HCT116 (cell line): ENCODE data around the gene MATK. TPM values are rescaled to one million over a fixed set of nuclear protein-coding genes. Genes with fewer than 3 reads are reported as not detected.

Experiments used
- ATAC-seq: fragments of 200-7000 bp; cut with Tn5 transposase; 2 replicates; pipeline ENCODE4 v1.9.1; 2020; ENCODE audit warnings: mild to moderate bottlenecking, moderate library complexity
- BruUV-seq: library from RNA; stranded (reverse); fragments of 400-500 nt; replicated peaks from 2 replicates; lab custom pipeline; 2021; lab: Mats Ljungman, UMichigan
- CTCF ChIA-PET: fragments of 300-600 bp; sonication (Branson Sonifier 250); formaldehyde crosslinking; loops from one replicate; lab custom pipeline; 2021; ENCODE audit warnings: antibody characterized with exemption; lab: Charles Lee
- POLR2A ChIA-PET: fragments of 300-600, 350-600 bp; sonication (Branson Sonifier 250); formaldehyde crosslinking; loops from one replicate; lab custom pipeline; 2021; ENCODE audit warnings: antibody characterized with exemption; lab: Charles Lee
- RAD21 ChIA-PET, 2 experiments: fragments of 300-600 bp; sonication (Branson Sonifier 250); formaldehyde crosslinking; loops; one replicate each; lab custom pipeline; 2023; ENCODE audit warnings: low total read pairs in 2 of 2; ENCODE audit not compliant: uncharacterized antibody in 2 of 2, unreplicated experiment in 2 of 2, low non-redundant PET in 1 of 2; lab: Charles Lee
- DNase-seq: peaks from one replicate; pipeline ENCODE4 v3.0.0-alpha.2; 2010; ENCODE audit warnings: low read depth, low spot score
- H2AFZ ChIP-seq: fragments of 200-600 bp; shearing (Covaris generic), sonication (generic); 2 replicates; pipeline ENCODE4 v1.6.1; 2017; ENCODE audit warnings: low read depth, mixed run types, mixed read lengths, antibody characterized with exemption, low read length; ENCODE audit not compliant: poor library complexity, severe bottlenecking
- H3K27ac ChIP-seq: 2 replicates; pipeline ENCODE4 v1.5.1; 2012; ENCODE audit warnings: low read depth, low read length
- H3K27me3 ChIP-seq: fragments of 200-600 bp; sonication (generic); 2 replicates; pipeline ENCODE4 v1.6.1; 2016; ENCODE audit warnings: mixed run types, low read length, mixed read lengths; ENCODE audit not compliant: insufficient read depth
- H3K36me3 ChIP-seq, 2 experiments: fragments of 200-500 bp in 1 of 2; fragments of 200-600 bp in 1 of 2; sonication (Bioruptor generic) in 1 of 2; sonication (generic) in 1 of 2; 2 replicates each; pipeline versions ENCODE4 v1.5.1 to v1.6.1; 2014 to 2016; ENCODE audit warnings: low read length in 2 of 2, inconsistent platforms in 1 of 2, mixed read lengths in 1 of 2, mixed run types in 1 of 2; ENCODE audit not compliant: insufficient read depth in 2 of 2, control insufficient read depth in 1 of 2
- H3K4me1 ChIP-seq, 2 experiments: fragments of 200-600 bp in 1 of 2; sonication (generic) in 1 of 2; 2 replicates each; pipeline versions ENCODE4 v1.5.1 to v1.6.1; 2012 to 2017; ENCODE audit warnings: low read length in 2 of 2, inconsistent platforms in 1 of 2, mild to moderate bottlenecking in 1 of 2, mixed read lengths in 1 of 2, mixed run types in 1 of 2, moderate library complexity in 1 of 2; ENCODE audit not compliant: insufficient read depth in 2 of 2, control insufficient read depth in 1 of 2
- H3K4me2 ChIP-seq: fragments of 200-600 bp; sonication (generic); 2 replicates; pipeline ENCODE4 v1.6.1; 2017; ENCODE audit warnings: mixed run types, low read length, mixed read lengths
- H3K4me3 ChIP-seq, 2 experiments: fragments of 200-600 bp in 1 of 2; sonication (generic) in 1 of 2; replicated peaks in 1 of 2; 2 replicates each; pipeline ENCODE4 v1.5.1; 2011 to 2016; ENCODE audit warnings: low read length in 2 of 2, control low read depth in 1 of 2, low read depth in 1 of 2, mild to moderate bottlenecking in 1 of 2, mixed read lengths in 1 of 2, mixed run types in 1 of 2
- H3K79me2 ChIP-seq: fragments of 200-600 bp; sonication (generic); 2 replicates; pipeline ENCODE4 v1.6.1; 2017; ENCODE audit warnings: mild to moderate bottlenecking, mixed run types, low read length, moderate library complexity, mixed read lengths; ENCODE audit not compliant: insufficient read depth
- H3K9ac ChIP-seq: fragments of 200-600 bp; sonication (generic); 2 replicates; pipeline ENCODE4 v1.6.1; 2016; ENCODE audit warnings: low read length, mixed read lengths
- H3K9me2 ChIP-seq: fragments of 200-600 bp; sonication (generic), shearing (Covaris generic); 2 replicates; pipeline ENCODE4 v1.6.1; 2017; ENCODE audit warnings: mixed run types, mild to moderate bottlenecking, moderate library complexity; ENCODE audit not compliant: insufficient read depth
- H3K9me3 ChIP-seq, 2 experiments: fragments of 200-500 bp in 1 of 2; fragments of 200-600 bp in 1 of 2; sonication (Bioruptor generic) in 1 of 2; sonication (generic) in 1 of 2; 2 replicates each; pipeline ENCODE4 v1.6.1; 2014 to 2017; ENCODE audit warnings: low read length in 2 of 2, mixed read lengths in 2 of 2, inconsistent platforms in 1 of 2, low read depth in 1 of 2, mild to moderate bottlenecking in 1 of 2, mixed run types in 1 of 2, moderate library complexity in 1 of 2; ENCODE audit not compliant: control insufficient read depth in 1 of 2, insufficient read depth in 1 of 2
- H4K20me1 ChIP-seq: fragments of 200-600 bp; sonication (generic), shearing (Covaris generic); 2 replicates; pipeline ENCODE4 v1.6.1; 2017; ENCODE audit warnings: mixed run types, mild to moderate bottlenecking, moderate library complexity; ENCODE audit not compliant: insufficient read depth
- EGR1 ChIP-seq: IDR thresholded peaks from 2 replicates; pipeline ENCODE4 v1.6.1; 2012; ENCODE audit warnings: low read depth
- ELF1 ChIP-seq: IDR thresholded peaks from 2 replicates; pipeline ENCODE4 v1.6.1; 2012; ENCODE audit warnings: low read depth, borderline replicate concordance
- JUND ChIP-seq: IDR thresholded peaks from 2 replicates; pipeline ENCODE4 v1.6.1; 2012
- POLR2AphosphoS5 ChIP-seq: IDR thresholded peaks from 2 replicates; pipeline ENCODE4 v1.6.1; 2011; ENCODE audit warnings: mild to moderate bottlenecking, low read depth, low read length, moderate library complexity
- RAD21 ChIP-seq: IDR thresholded peaks from 2 replicates; pipeline ENCODE4 v1.6.1; 2012; ENCODE audit warnings: low read depth, mild to moderate bottlenecking
- TCF7L2 ChIP-seq: IDR thresholded peaks from 2 replicates; pipeline ENCODE4 v1.7.0; 2011; ENCODE audit warnings: borderline replicate concordance, inconsistent platforms; ENCODE audit not compliant: insufficient read depth, insufficient read length; ENCODE audit errors: extremely low read depth
- ZFX ChIP-seq: fragments of 450-650 bp; IDR thresholded peaks from 2 replicates; pipeline ENCODE4 v1.6.1; 2017
- ZNF274 ChIP-seq: fragments of 200-500 bp; sonication (Bioruptor generic); IDR thresholded peaks from 2 replicates; pipeline ENCODE4 v1.6.1; 2014; ENCODE audit warnings: mild to moderate bottlenecking, low read depth, low read length, inconsistent platforms
- intact Hi-C: fragments of 100-400 bp; cut with micrococcal nuclease; formaldehyde crosslinking; loops from 2 replicates; pipeline ENCODE4 v1.10.0; 2022
- total RNA-seq: library from RNA; stranded (reverse); gene quantifications from one replicate; pipeline ENCODE4 v1.2.1, GENCODE V29; 2021; ENCODE audit not compliant: unreplicated experiment
- TF ChIP-seq, protein P1 (sequence below): IDR thresholded peaks from 2 replicates; pipeline ENCODE4 v1.6.1; 2012
- TF ChIP-seq, protein P2 (sequence below), 3 experiments: fragments of 200-600 bp in 1 of 3; sonication (generic) in 1 of 3; IDR thresholded peaks in 2 of 3; conservative IDR thresholded peaks in 1 of 3; 2 replicates each; pipeline ENCODE4 v1.5.1; 2012 to 2017; ENCODE audit warnings: low read depth in 2 of 3, low read length in 2 of 3, antibody characterized with exemption in 1 of 3, borderline replicate concordance in 1 of 3, control low read depth in 1 of 3, mild to moderate bottlenecking in 1 of 3, mixed read lengths in 1 of 3, mixed run types in 1 of 3, moderate library complexity in 1 of 3; ENCODE audit not compliant: insufficient read depth in 1 of 3
- TF ChIP-seq, protein P3 (sequence below): IDR thresholded peaks from 2 replicates; pipeline ENCODE4 v1.6.1; 2012

The MATK gene
- total RNA-seq, 1 experiment from 2014 or later = not detected

DNA sequence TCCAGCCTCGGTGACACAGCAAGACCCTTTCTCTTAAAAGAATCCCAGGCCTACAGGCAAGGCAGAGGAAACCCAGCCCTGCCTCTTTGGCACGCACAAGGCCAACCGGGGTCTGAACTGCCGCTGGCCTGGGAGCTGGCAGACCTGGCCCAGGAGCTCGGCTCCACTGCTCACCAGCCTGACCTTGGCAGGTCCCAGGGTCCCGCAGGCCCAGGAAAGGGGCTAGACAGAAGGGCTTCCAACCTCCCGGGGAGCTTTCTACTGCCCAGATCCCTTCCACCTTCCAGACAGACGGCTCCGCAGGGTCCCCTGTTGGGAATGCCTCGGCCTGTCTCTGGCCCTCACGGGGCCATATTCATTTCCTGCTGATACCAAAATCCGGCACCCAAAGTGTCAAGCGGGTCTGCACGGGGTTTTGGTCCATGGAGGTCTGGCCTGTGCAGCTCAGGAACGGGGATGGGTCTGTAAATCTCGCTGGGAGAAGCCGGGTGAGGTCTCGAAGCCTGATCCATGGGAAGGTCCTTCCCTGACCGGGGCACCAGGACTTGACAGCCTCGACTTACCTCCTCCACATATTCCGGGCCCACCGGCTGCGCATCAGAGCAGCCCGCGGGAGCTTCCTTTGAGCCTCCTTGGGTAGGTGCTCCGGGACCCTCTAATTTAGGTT is 36.6 kb upstream of the MATK start:
- Histone ChIP-seq H3K27me3 (no peaks in the 10 kb centered on the region), H3K4me3 (no peak overlapping the region), H4K20me1 (no peaks in the 10 kb centered on the region), H3K36me3 (no peaks in the 10 kb centered on the region), H2AFZ (no peak overlapping the region), H3K4me2 (no peak overlapping the region), H3K9me3 (no peaks in the 10 kb centered on the region), H3K79me2 (no peaks in the 10 kb centered on the region), H3K4me1 (peaks cover 0 to 6% of the 10 kb centered on the region in 2 experiments; a peak in 1 of 4 replicates), H3K9me2 (no peaks in the 10 kb centered on the region), H3K9ac (no peak overlapping the region), H3K27ac (no peak overlapping the region)
- no TSS peak for BruUV-seq
- intact Hi-C loops = loop anchor here (5.0 kb wide), 1 partner anchor 61 kb away; the partner anchor contains the start of genes APBA3 and MRPL54
- CTCF ChIA-PET = interaction anchor here (1.0 to 2.1 kb wide), 5 partner anchors 9 to 61 kb away, joined by 3 to 20 read pairs (median 6); partner anchors contain the start of genes APBA3 and MRPL54
- DNase-seq (no peak), ATAC-seq (no peak)
- RAD21 ChIA-PET = no interaction called here
- POLR2A ChIA-PET = no interaction called here
- TF ChIP-seq ZFX = no peak
- TF ChIP-seq, protein P1, sequence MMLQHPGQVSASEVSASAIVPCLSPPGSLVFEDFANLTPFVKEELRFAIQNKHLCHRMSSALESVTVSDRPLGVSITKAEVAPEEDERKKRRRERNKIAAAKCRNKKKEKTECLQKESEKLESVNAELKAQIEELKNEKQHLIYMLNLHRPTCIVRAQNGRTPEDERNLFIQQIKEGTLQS = no peak
- no peak for TF ChIP-seq JUND
- TF ChIP-seq ZNF274 = no peak
- TF ChIP-seq RAD21 = no peak
- TF ChIP-seq POLR2AphosphoS5 = no peak

DNA sequence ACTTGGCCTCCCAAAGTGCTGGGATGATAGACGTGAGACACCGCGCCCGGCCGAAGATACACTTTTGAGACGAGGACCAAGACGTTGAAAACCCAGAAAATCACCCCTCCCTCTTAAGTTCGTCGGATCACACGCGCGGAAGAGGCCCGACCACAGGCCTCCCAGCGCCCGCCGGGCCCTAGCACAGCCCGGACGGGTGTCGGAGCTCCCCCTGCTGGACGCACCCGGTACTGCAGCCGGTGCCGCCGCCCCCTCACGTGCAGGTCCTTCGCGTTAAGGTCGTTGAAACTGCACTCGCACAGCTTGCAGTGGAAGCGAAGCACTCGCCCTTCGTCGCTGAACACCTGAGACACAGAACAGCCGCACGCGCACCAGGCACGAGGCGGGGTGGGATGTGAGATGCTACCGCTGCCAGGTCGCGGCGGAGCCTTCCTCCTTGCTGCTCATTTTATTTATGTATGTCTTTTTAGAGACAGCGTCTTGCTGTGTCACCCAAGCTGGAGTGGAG is 35.7 kb upstream of the MATK start:
- H3K9me2 ChIP-seq = no peaks in the 10 kb centered on the region
- no peaks in the 10 kb centered on the region for H4K20me1 ChIP-seq
- H2AFZ ChIP-seq = no peak overlapping the region
- no peak overlapping the region for H3K27ac ChIP-seq
- CTCF ChIA-PET = interaction anchor here (0.7 to 2.1 kb wide), 10 partner anchors 8 to 190 kb away, joined by 3 to 20 read pairs (median 5); partner anchors contain the start of genes APBA3 and MRPL54
- RAD21 ChIA-PET = no interaction called here
- no peak overlapping the region for H3K9ac ChIP-seq
- no TSS peak for BruUV-seq
- H3K4me1 ChIP-seq = peaks cover 0 to 6% of the 10 kb centered on the region in 2 experiments; a peak in 1 of 4 replicates
- TF ChIP-seq, protein P2, sequence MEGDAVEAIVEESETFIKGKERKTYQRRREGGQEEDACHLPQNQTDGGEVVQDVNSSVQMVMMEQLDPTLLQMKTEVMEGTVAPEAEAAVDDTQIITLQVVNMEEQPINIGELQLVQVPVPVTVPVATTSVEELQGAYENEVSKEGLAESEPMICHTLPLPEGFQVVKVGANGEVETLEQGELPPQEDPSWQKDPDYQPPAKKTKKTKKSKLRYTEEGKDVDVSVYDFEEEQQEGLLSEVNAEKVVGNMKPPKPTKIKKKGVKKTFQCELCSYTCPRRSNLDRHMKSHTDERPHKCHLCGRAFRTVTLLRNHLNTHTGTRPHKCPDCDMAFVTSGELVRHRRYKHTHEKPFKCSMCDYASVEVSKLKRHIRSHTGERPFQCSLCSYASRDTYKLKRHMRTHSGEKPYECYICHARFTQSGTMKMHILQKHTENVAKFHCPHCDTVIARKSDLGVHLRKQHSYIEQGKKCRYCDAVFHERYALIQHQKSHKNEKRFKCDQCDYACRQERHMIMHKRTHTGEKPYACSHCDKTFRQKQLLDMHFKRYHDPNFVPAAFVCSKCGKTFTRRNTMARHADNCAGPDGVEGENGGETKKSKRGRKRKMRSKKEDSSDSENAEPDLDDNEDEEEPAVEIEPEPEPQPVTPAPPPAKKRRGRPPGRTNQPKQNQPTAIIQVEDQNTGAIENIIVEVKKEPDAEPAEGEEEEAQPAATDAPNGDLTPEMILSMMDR (IDR thresholded peaks at IDR 0.05 in 2 of 3, conservative IDR thresholded peaks at IDR 0.05 in 1 of 3; ENCODE audit: borderline replicate concordance in 1 of 3, insufficient read depth in 1 of 3, low read depth in 2 of 3, low read length in 2 of 3) = peak; percentile 79 to 99 (median 99)
- peak; percentile 91 for TF ChIP-seq EGR1
- TF ChIP-seq TCF7L2 = peak; percentile 18
- TF ChIP-seq ELF1 = no peak
- TF ChIP-seq RAD21 = peak; percentile 85
- TF ChIP-seq, protein P3, sequence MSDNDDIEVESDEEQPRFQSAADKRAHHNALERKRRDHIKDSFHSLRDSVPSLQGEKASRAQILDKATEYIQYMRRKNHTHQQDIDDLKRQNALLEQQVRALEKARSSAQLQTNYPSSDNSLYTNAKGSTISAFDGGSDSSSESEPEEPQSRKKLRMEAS = peak; percentile 91
- POLR2A ChIA-PET = interaction anchor here (1.0 kb wide), 1 partner anchor 60 kb away, joined by 10 read pairs; the partner anchor contains the start of genes APBA3 and MRPL54
- no peaks in the 10 kb centered on the region for H3K36me3 ChIP-seq
- DNase-seq (peak; percentile 40), ATAC-seq (peak; percentile 94)
- H3K9me3 ChIP-seq = no peaks in the 10 kb centered on the region
- peak overlapping the region; percentile 19; the same call in 1 of the 2 replicates for H3K4me2 ChIP-seq
- H3K4me3 ChIP-seq = no peak overlapping the region
- no peaks in the 10 kb centered on the region for H3K79me2 ChIP-seq
- intact Hi-C loops = loop anchor here (5.0 kb wide), 1 partner anchor 60 kb away; the partner anchor contains the start of genes APBA3 and MRPL54
- H3K27me3 ChIP-seq = no peaks in the 10 kb centered on the region
